ENCODE measurements around the gene THBS2. TPM values are rescaled to one million over a fixed set of nuclear protein-coding genes. Genes with fewer than 3 reads are reported as not detected.

The THBS2 gene
- total RNA-seq, 2 experiments from 2014 or later: not detected

DNA sequence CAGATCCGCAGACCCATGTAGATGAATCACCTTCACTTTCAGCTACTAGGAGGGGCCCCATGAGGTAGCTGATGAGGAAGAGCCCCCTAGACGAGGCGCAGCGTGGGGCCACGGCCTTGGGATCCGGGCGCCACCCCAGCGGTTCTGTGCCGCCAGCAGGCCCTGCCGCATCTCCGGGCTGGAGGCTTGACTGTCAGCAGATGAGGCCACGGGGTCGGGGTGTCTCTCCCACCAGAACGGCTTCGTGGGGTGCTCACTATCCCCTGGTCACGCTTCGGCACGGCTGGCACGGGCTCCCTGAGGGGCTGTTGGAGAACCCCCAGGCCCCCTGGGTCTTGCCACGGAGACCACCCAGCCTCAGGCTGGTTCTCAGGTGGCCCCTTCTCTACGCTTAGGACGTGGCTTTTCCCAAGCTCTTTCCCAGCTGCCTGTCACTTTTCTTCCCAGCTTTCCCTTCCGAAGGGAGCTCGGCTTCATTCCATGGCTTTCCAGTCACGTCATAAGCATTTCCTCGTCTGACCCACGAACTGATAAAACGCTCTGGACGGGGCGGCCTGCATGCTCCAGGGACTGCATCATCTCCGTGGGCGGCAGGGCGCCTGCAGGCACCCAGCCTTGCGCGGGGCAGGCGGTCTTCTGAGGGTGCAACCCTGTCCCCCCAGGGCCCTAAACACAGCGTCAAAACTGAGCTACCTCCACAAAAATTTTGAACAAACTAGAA lies 85.9 kb downstream of the THBS2 start:
- no peaks in the 10 kb centered on the region for H3K4me1 ChIP-seq (ENCODE audit: insufficient read depth, low read length, poor library complexity, severe bottlenecking)
- H3K9me2 ChIP-seq (ENCODE audit: insufficient read depth, low read length): no peaks in the 10 kb centered on the region
- H2AFZ ChIP-seq (ENCODE audit: low read length): no peak overlapping the region
- H3K27ac ChIP-seq (ENCODE audit: low read depth, low read length, poor library complexity, severe bottlenecking): no peak overlapping the region
- no peaks in the 10 kb centered on the region for H3K36me3 ChIP-seq (ENCODE audit: insufficient read depth, low read length)
- H3K79me2 ChIP-seq (ENCODE audit: insufficient read depth, low read depth, low read length): no peaks in the 10 kb centered on the region
- H4K20me1 ChIP-seq (ENCODE audit: insufficient read depth, low read length): no peaks in the 10 kb centered on the region
- H3K4me3 ChIP-seq (ENCODE audit: low read depth, low read length, poor library complexity, severe bottlenecking): no peak overlapping the region
- POLR2A ChIA-PET: interaction anchor here (0.6 kb wide), 1 partner anchor 700 kb away, joined by 3 read pairs; no protein-coding TSS in a partner anchor
- CTCF ChIA-PET (ENCODE audit: unreplicated experiment): no interaction called here
- DNase-seq (ENCODE audit: low spot score): no peak
- intact Hi-C loops (cut with micrococcal nuclease; ENCODE audit: unreplicated experiment): no loop called here
- H3K4me2 ChIP-seq (ENCODE audit: low read length): no peak overlapping the region
- TF ChIP-seq EZH2phosphoT487 (IDR thresholded peaks at IDR 0.05; ENCODE audit: borderline replicate concordance, low read depth, low read length): no peak
- TF ChIP-seq, protein P1, sequence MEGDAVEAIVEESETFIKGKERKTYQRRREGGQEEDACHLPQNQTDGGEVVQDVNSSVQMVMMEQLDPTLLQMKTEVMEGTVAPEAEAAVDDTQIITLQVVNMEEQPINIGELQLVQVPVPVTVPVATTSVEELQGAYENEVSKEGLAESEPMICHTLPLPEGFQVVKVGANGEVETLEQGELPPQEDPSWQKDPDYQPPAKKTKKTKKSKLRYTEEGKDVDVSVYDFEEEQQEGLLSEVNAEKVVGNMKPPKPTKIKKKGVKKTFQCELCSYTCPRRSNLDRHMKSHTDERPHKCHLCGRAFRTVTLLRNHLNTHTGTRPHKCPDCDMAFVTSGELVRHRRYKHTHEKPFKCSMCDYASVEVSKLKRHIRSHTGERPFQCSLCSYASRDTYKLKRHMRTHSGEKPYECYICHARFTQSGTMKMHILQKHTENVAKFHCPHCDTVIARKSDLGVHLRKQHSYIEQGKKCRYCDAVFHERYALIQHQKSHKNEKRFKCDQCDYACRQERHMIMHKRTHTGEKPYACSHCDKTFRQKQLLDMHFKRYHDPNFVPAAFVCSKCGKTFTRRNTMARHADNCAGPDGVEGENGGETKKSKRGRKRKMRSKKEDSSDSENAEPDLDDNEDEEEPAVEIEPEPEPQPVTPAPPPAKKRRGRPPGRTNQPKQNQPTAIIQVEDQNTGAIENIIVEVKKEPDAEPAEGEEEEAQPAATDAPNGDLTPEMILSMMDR (conservative IDR thresholded peaks at IDR 0.05; ENCODE audit: low read length): no peak
- BruUV-seq (replicated peaks): no TSS peak
- H3K9me3 ChIP-seq (ENCODE audit: low read length): no peaks in the 10 kb centered on the region

DNA sequence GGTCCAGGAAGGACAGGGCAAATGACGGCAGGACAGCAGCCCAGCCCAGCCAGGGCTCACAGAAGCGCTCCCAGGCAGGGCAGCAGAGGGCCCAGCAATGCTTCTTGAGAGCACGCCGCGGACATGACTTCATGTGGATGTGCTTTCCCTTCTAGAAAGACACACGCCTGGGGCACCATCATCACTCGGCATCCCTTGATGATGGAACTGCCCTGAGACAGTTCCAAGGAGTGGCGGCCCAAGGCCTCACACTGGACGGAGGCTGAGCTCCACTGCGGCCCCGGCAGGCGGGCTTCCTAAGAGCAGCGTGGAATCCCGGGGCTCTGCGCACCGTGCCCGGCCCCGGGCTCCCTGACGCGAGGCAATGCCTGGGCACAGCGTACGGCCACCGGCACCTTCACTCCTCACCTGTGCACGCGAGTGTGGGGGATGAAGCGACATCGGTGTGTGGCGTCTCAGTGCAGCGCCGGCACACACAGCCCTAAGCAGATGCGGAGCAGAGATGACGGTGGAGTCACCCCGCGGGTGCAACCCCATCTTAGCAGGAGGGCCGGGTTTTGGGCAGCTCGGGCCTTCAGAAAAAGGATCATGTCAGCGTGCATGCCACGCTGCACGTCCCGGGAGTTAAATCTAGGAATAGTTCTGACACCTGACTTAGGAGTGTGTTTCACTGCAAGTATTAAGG lies 86.6 kb downstream of the THBS2 start:
- no peaks in the 10 kb centered on the region for H3K9me2 ChIP-seq (ENCODE audit: insufficient read depth, low read length)
- H3K79me2 ChIP-seq (ENCODE audit: insufficient read depth, low read depth, low read length): no peaks in the 10 kb centered on the region
- H3K4me2 ChIP-seq (ENCODE audit: low read length): no peak overlapping the region
- DNase-seq (ENCODE audit: low spot score): no peak
- no peaks in the 10 kb centered on the region for H3K36me3 ChIP-seq (ENCODE audit: insufficient read depth, low read length)
- H3K9me3 ChIP-seq (ENCODE audit: low read length): no peaks in the 10 kb centered on the region
- CTCF ChIA-PET (ENCODE audit: unreplicated experiment): no interaction called here
- no peak overlapping the region for H3K4me3 ChIP-seq (ENCODE audit: low read depth, low read length, poor library complexity, severe bottlenecking)
- H3K4me1 ChIP-seq (ENCODE audit: insufficient read depth, low read length, poor library complexity, severe bottlenecking): no peaks in the 10 kb centered on the region
- intact Hi-C loops (cut with micrococcal nuclease; ENCODE audit: unreplicated experiment): no loop called here
- H4K20me1 ChIP-seq (ENCODE audit: insufficient read depth, low read length): no peaks in the 10 kb centered on the region
- H2AFZ ChIP-seq (ENCODE audit: low read length): no peak overlapping the region
- TF ChIP-seq, protein P1 (conservative IDR thresholded peaks at IDR 0.05; ENCODE audit: low read length): no peak
- TF ChIP-seq EZH2phosphoT487 (IDR thresholded peaks at IDR 0.05; ENCODE audit: borderline replicate concordance, low read depth, low read length): no peak
- H3K27ac ChIP-seq (ENCODE audit: low read depth, low read length, poor library complexity, severe bottlenecking): no peak overlapping the region
- POLR2A ChIA-PET: no interaction called here
- BruUV-seq (replicated peaks): no TSS peak

Measured in OCI-LY7 (cell line).